HG03442 (cell line): ENCODE measurements around the gene EXOSC7.
A peak's percentile ranks its signal among the peaks of the same experiment; 100 is the strongest.

ENCODE experiments used
- ATAC-seq: cut with Tn5 transposase; IDR thresholded peaks from one replicate; pipeline ENCODE4 v1.9.1; 2021; ENCODE audit warnings: mild to moderate bottlenecking, moderate library complexity; ENCODE audit not compliant: unreplicated experiment

The EXOSC7 gene

DNA sequence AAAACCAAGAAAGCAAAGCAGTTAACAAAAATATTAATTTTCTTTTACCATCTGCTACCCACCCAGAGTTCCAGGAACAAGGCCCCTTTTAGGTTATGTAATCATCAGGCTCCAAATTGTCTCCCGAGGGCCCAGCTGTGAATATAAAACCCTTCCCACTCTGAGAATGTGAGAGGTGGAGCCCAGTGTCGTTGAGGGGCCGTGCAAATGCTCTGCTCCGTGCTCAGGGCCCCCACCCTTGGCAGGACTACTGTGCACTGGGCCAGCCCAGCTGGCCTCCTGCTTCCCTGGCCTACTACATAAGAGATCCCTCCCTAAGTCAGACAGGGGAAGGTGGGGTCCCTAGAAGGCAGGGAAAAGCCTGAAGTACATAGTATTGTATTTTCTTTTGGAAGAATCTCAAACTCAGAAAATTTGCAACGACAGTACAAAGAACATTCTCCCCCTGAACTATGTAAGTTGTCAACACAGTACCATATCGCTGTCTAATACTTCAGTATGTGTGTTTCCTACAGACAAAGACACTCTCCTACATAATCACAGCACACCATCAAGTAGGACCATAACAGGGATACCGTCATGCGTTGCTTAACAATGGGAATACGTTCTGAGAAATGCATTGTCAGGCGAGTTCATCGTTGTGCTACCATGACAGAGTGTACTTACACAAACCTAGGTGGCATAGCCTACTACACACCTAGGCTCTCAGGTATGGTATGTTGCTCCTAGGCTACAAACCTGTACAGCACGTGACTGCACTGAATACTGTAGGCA, 45.7 kb downstream of the EXOSC7 start:
- no peak for ATAC-seq

DNA sequence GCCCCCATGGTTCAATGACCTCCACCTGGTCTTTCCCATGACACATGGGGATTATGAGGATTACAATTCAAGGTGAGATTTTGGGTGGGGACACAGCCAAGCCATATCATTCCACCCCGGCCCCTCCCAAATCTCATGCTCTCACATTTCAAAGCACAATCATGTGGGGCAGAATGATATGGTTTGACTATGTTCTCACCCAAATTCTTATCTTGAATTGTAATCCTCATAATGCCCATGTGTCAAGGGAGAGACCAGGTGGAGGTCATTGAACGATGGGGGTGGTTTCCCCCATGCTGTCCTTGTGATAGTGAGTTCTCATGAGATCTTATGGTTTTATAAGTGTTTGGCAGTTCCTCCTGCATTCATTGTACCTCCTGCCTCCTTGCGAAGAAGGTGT, 47.6 kb downstream of the EXOSC7 start:
- no peak for ATAC-seq

DNA sequence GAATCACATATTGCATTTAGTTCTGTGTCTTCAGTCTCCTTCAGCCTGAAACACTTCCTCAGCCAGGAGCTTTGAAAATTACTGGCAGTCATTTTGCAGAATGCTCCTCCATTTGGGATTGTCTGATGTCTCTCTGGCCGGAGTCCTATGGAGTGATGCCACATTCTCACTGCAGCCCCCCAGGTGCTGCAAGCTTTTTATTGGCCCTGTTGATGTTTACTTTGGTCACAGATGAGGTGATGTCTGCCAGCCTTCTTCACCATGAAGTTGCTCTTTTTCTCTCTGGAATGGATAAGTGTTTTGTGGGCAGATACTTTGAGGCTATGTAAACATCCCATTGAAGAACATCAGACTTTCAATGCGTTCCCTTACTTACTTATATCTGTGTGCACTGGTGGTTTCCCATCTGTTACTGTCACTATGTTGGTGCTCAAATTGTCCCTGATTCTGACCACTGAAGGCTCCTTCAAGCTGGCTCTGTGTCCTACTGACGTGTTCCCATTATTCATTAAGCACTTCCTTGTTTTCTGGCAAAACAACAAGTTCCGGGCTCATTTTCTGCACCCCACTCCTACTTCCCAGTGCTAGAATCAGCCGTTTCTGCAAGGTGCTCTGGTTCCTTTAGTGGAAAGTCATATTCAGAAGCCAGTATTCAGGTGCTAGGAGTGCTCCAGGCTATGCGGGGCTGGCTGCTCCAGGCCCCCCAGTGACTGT, 48.7 kb downstream of the EXOSC7 start:
- ATAC-seq = no peak

DNA sequence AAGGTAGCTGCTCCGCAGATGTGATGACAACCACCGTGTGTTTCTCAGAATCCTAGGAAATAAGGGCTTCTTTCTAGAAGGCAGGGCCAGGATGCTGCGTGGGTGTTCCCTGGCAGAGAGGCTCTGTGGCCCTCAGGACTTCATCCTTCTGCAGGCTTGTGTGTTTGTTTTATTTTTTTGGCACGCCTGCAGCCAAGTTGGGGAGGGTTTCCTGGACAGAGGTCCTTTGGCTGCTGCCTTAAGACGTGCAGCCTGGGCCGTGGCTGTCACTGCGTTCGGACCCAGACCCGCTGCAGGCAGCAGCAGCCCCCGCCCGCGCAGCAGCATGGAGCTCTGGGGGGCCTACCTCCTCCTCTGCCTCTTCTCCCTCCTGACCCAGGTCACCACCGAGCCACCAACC, 50.0 kb downstream of the EXOSC7 start, which contains the start of gene CLEC3B:
Gene CLEC3B (plus strand): TSS at position 266 of the 400 bp plus-strand sequence. CDS start 60 bp downstream, at position 326.
- ATAC-seq = no peak

DNA sequence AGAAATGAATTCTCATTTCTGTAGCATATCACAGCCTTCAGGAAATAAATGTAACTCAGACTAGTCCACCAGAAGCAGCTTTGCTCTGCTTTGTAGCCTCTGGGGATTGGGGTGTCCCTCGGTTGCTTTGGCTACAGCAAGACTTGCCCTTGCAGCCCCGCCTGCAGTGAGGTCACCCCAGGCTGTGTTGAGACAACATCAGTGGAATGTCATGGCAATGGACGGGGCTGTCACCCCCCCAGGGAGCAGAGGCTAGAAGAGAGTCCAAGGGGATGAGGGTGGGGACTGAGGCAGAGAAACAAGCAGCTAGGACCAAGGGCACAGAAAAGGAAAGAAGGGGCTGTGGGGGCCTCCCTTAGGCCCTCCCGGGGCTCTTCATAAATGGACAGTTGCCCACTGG, 50.9 kb downstream of the EXOSC7 start:
- ATAC-seq = no peak

DNA sequence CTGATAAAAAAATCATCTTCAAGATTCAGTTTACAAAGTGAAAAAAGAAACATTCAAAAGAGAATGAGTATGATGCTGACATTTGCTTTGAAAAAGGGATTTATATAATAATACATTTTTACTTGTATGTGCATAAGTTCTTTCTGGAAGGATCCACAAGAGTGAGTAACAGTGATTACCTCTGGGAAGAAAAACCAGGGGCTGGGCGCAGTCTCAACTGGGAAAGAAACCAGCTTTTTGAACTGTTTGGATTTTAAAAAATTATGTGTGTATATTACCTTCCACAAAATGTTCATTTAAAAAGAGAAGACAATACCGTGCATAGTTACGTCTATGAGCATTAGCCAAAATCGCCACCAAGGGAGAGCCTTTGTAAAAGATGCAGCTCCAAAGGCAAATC, 51.4 kb downstream of the EXOSC7 start:
- no peak for ATAC-seq

DNA sequence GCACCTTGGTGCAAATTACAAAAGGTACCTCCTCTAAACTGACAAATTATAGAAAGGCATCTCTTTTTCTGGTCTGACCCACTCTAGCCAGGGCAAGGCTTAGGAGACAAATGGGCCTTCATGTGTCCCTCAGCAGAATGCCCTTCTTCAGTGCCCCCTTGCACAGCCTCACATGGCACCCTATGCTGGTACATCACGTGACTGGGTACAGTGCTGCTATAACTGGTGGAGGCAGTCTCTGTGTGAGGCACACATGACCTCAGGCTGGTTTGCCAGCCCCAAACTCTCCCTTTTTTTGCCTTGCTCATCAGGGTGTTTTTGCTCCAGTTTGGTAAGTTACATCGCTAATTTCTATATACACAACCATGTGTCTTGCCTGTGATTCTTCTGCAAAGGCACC, 53.2 kb downstream of the EXOSC7 start:
- no peak for ATAC-seq

DNA sequence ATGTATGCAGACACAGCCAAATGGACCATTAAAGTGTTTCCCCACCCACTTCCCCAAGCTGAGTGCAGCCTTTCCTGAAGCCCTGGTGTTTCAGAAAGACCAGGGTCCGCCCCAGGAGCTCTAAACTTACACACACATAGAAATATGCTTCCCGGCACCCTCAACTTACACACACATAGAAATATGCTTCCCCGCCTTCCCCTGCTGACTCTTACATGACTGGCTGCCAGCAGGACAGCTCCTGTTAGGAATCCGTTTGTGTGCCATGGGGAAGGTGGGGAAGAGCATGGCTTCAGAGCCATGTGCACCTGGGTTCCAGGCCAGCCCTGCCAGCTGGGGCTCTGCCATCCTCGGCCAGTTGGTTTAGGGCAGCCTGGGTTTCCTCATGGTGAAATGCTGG, 53.6 kb downstream of the EXOSC7 start:
- ATAC-seq = no peak

DNA sequence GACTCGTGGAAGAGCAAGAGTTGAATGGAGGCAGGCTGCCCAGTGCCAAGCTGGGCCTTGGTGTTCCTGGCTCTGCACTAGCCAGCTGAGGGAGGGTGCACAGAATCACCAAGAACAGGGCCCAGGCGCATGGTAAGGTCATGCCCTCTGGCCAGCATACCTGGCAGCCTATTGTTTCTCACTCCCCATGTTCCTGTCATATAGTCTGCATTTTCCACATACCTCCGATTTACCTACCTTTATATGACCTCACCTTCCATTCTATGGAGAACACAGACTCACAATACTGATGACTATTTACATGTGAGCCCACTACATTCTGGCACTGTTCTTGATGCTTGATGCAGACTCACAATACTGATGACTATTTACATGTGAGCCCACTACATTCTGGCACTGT, 55.5 kb downstream of the EXOSC7 start:
- ATAC-seq = no peak

DNA sequence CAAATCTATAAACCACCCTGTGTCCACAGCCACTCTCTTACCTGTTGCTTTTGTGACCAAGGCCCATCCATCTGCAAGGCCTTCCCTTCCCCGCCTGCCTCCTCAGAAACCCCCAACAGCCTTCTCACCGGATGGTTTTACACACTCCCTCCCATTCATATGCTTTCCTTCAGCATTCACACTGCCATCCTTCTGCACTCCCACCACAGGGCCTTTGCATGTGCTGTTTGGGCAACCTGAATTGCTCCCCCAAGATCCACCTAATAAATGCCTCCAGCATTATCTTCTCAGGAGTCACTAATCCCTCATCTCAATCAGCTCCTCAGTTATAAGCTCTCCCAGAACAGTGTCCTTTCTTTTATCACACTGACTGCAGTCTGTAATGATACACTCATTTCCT, 56.1 kb downstream of the EXOSC7 start:
- no peak for ATAC-seq

DNA sequence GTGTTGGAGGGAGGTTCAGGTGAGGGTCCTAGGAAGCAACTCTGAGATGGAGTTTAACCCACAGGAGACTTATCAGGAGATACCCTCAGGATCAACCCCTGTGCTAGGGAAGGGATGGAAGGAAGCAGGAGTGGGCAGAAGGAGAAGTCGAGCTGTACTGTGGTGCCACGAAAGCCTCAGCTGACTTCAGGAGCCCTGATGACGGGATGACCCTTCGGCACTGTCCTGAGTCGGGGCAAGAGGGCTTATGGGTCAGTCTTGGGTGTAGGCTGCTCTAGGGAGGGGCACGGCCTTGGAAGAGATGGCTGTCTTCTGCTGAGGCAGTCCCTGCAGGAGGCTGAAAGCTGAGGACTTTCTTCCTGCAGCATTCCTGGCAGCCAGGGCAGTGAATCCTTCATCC, 57.7 kb downstream of the EXOSC7 start:
- ATAC-seq = no peak

DNA sequence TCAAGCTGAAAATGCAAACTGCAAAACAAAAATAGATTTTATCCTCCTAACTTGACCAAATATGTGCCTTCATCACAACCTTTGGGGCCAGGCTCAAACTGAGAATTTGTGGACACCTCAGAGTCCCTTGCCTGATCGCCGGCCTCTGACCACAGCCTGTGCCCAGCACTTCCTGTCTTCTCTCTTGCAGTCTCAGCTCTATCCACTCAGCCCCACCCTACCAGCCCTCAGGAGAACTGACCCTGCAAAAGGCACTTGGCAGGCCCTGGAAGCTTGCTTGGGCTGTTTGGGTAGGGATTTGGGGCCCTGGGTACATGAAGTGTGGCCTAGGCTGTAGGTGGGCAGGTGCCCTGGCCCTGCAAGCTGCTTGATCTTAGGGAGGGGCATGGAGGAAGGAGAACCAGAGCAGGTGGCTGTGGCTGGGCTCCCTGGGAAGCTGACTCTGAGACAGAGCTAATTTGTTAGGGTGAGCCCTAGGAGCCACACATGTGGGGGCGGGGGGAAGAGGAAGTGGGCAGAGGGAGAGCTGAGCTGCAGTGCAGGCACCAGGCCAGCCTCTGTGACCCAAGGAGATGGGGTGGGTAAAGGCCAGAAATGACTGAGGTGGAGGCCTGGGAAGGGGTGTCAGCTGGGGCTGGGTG, 58.7 kb downstream of the EXOSC7 start:
- ATAC-seq = no peak

DNA sequence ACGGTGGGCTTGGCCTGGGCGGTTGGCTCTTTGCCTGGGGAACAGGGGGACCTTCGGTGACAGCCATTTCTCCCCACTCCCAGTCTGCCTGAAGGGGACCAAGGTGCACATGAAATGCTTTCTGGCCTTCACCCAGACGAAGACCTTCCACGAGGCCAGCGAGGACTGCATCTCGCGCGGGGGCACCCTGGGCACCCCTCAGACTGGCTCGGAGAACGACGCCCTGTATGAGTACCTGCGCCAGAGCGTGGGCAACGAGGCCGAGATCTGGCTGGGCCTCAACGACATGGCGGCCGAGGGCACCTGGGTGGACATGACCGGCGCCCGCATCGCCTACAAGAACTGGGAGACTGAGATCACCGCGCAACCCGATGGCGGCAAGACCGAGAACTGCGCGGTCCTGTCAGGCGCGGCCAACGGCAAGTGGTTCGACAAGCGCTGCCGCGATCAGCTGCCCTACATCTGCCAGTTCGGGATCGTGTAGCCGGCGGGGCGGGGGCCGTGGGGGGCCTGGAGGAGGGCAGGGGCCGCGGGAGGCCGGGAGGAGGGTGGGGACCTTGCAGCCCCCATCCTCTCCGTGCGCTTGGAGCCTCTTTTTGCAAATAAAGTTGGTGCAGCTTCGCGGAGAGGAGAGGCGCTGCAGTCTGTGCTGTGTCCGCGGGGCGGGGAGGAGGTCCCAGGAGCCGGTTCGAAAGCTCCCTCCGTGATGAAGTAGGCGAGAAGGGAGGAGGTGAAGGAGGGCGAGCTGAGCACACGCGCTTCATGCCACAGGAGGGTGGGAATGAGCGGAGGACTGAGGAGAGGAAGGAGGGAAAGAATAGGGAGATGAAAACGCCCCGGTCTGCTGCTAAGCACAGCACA, 59.6 kb downstream of the EXOSC7 start:
- ATAC-seq = no peak

DNA sequence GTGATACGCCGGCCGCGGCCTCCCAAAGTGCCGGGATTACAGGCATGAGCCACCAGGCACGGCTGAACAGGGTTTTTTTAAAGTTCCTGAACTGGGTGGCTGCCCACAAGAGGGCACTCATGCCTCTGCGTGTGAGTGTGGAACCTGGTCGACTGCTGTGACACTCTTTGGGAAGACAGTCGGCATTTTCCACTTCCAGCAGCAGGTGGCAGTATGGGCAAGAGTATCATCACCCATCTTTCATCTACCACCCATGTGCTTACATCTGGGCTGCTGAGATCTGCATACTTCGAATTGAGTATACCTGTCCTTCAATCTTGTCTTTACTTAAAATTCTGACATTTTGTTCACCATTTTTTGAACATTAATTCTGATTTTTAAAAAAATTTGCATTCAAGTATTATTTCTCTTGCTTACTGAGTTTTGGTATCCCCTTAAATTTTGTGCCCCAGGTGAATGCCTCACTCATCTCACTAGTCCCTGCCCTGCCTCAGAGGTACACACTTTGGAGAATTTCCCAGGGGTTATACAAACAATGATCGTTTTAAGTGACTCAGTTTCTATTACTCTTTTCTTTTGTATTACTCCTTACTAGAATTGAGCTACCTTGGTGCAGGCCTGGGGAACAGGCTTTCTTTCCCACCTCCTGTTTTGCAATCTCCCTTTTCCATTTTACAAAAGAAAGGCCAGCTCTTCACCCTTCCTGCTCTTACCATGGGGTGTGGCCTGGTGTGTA, 61.8 kb downstream of the EXOSC7 start:
- peak; percentile 63 for ATAC-seq

DNA sequence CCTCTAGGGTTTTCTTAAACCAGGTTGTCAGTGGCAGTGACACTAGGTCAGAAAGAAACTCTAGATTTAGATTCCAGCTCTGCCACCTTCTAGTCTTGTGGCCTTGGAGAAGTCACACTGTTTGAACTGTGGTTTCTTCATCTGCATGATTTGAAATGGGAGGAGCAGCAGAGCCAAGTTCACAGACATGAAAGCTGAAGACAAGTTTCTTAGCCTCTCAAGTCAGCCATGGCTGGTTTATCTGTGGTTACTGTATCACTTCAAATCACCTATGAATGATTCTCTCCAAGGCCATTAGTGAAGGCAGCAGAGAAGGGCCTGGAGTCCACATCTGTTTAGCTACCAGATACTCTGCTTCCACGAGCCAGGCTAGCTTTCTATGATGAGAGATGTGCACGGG, 65.6 kb downstream of the EXOSC7 start:
- no peak for ATAC-seq

DNA sequence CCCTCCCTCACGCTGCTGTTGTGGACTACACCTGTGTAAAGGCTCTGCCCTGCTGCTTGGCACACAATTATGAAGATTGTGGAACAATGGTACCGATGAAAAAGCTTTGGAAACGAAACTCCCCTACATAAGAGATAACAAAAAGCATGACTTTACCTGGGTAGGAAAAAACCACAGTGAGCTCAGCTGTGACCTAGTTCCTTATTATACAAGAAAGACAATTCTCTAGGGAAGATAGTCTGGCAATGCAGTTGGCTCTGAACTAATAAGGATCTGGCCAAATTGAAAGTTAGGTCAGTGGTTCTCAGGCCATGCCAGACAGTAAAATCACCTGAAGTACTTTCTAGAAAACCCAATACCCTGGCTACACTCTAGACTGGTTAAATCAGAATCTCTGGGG, 66.1 kb downstream of the EXOSC7 start:
- ATAC-seq = no peak

DNA sequence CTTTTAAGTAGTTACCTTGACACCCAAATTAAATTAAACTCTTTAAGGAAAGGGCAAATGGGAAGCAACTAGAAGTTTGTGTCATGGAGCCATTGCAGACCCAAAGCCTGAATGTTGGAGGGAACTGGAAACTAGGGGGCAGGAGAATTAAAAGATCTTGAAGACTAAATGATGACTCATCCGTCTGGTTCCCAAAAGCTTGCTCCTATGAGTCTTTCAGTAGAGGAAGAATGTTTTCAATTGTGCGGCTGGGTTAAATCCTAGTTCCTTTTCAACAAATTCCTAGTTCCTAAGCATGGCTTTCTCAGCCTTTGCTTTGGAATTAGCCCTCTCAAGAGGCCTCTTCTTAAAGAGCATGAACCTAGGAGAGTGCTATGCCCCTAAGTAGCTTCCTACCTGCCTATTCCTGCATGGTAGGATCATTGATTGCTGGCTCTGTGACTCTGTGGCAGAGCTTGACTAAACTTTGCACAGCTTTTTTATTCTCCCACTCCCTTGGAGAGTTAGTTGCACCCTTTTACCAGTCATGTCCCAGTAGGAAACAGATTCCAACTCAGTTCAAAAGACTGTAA, 67.8 kb downstream of the EXOSC7 start:
- no peak for ATAC-seq

DNA sequence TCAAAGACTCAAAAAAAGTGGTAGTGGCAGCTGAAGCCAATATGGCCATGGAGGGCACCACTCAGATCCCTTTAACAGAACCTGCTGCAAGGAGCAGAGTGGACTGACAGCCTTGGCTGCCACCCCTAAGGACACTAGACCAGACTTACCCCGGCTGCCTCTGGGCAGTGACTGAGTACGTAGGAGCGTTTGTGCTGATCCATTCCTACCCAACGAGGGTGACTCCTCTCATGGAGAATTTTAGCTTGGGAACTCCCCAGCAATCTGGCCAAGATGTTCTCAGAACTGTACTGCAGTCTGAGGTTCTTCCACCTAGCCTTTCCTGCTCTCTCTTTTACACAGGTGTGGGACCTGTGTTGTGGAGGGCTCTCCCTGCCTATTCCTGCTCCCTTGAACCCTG, 72.2 kb downstream of the EXOSC7 start:
- ATAC-seq = no peak

DNA sequence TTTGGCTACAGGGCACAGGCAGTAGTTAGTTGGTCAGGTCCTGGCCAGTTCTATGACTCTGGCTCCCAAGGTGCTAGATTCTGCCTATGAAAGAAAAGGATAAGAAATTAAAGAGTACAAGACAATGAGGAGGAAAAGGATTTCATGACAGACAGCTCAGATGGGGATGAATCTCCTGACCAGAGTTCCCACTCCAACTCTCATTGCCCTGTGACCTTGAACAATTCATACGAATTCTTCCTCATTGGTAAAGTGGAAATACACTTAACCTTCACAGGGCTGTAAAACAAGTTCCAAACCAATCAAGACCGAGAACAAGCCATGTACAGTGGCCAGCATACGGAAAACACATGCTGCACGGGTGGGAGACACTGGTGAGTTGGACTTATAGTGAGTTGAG, 73.8 kb downstream of the EXOSC7 start:
- ATAC-seq = no peak

DNA sequence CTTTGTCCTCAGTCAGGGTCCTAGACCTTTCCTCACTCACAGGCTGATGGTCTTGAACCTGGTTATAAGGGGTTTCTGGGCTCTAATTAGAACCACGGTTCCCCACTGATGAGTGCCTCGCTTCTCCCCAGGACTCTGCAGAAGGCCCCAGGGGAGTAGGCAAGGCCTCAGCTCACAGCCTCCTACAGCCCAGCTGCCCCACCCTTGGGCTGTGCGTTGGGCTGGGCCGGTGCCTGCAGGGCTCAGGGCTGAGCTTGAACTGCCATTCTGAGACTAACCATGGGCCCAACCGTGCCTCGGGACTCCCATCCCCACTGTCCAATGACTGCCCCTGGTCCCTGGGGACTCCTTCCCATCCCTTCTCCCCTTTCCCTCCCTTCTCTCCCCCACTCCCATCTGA, 75.6 kb downstream of the EXOSC7 start:
- no peak for ATAC-seq
